Endothelial cell of umbilical vein (primary cell): ENCODE results near the gene RNF187. TPM values are rescaled to one million over a fixed set of nuclear protein-coding genes. Genes with fewer than 3 reads are reported as not detected.

Source experiments
- BruUV-seq: library from RNA; stranded (reverse); fragments of 400-500 nt; replicated peaks from 2 replicates; lab custom pipeline; 2021; lab: Mats Ljungman, UMichigan
- CTCF ChIA-PET: fragments of 300-600, 350-600 bp; sonication (Branson Sonifier 250); formaldehyde crosslinking; loops from one replicate; lab custom pipeline; 2021; ENCODE audit warnings: antibody characterized with exemption, inconsistent platforms; lab: Charles Lee
- POLR2A ChIA-PET: fragments of 300-600, 350-600 bp; sonication (Branson Sonifier 250); formaldehyde crosslinking; loops from one replicate; lab custom pipeline; 2021; ENCODE audit warnings: antibody characterized with exemption, inconsistent platforms; lab: Charles Lee
- DNase-seq: peaks from one replicate; pipeline ENCODE4 v3.0.0-alpha.2; 2011; ENCODE audit warnings: low read depth, low spot score
- FAIRE-seq: peaks from 2 replicates; lab custom pipeline; 2011; peaks lifted over from hg19 to GRCh38; lab: Jason Lieb, UNC
- H2AFZ ChIP-seq: 2 replicates; pipeline ENCODE4 v1.6.0; 2012; ENCODE audit warnings: low read depth, low read length, control low read depth, inconsistent platforms
- H3K27ac ChIP-seq: 2 replicates; pipeline ENCODE4 v1.5.1; 2011; ENCODE audit warnings: low read depth, mild to moderate bottlenecking, control low read depth, low read length, moderate library complexity; ENCODE audit not compliant: insufficient read depth
- H3K27me3 ChIP-seq, 2 experiments: 2 replicates each; pipeline versions ENCODE4 v1.6.0 to v1.6.1; 2011; ENCODE audit warnings: low read length in 2 of 2, mixed read lengths in 1 of 2; ENCODE audit not compliant: control insufficient read depth in 2 of 2, insufficient read depth in 2 of 2
- H3K36me3 ChIP-seq, 2 experiments: 2 replicates in 1 of 2; 3 replicates in 1 of 2; pipeline ENCODE4 v1.5.1; 2011; ENCODE audit warnings: low read length in 2 of 2, mild to moderate bottlenecking in 1 of 2, moderate library complexity in 1 of 2; ENCODE audit not compliant: control insufficient read depth in 2 of 2, insufficient read depth in 2 of 2; ENCODE audit errors: extremely low read depth in 1 of 2
- H3K4me1 ChIP-seq: 3 replicates; pipeline ENCODE4 v1.5.1; 2011; ENCODE audit warnings: mild to moderate bottlenecking, low read length; ENCODE audit not compliant: control insufficient read depth, insufficient read depth; ENCODE audit errors: extremely low read depth
- H3K4me2 ChIP-seq: 2 replicates; pipeline ENCODE4 v1.6.1; 2011; ENCODE audit warnings: low read length, control low read depth, mixed read lengths; ENCODE audit not compliant: insufficient read depth
- H3K4me3 ChIP-seq, 3 experiments: fragments of 200-600 bp in 1 of 3; sonication (generic), shearing (Covaris generic) in 1 of 3; replicated peaks in 1 of 3; 2 replicates each; pipeline ENCODE4 v1.5.1; 2011 to 2016; ENCODE audit warnings: control low read depth in 3 of 3, low read length in 3 of 3, mild to moderate bottlenecking in 2 of 3, inconsistent platforms in 1 of 3, low read depth in 1 of 3, moderate library complexity in 1 of 3; ENCODE audit not compliant: insufficient read depth in 1 of 3
- H3K79me2 ChIP-seq: 2 replicates; pipeline ENCODE4 v1.6.0; 2012; ENCODE audit warnings: low read length, inconsistent platforms; ENCODE audit not compliant: control insufficient read depth, insufficient read depth
- H3K9ac ChIP-seq: replicated peaks from 2 replicates; pipeline ENCODE3; 2011; ENCODE audit warnings: low read length, control low read depth; ENCODE audit not compliant: insufficient read depth; ENCODE audit errors: extremely low read depth
- H3K9me1 ChIP-seq: replicated peaks from 3 replicates; pipeline ENCODE4 v1.6.0; 2011; ENCODE audit warnings: mild to moderate bottlenecking, low read length; ENCODE audit not compliant: control insufficient read depth, insufficient read depth; ENCODE audit errors: extremely low read depth
- H3K9me3 ChIP-seq: replicated peaks from 2 replicates; pipeline ENCODE4 v1.5.1; 2012; ENCODE audit warnings: low read length, inconsistent platforms; ENCODE audit not compliant: control insufficient read depth, insufficient read depth
- H4K20me1 ChIP-seq: replicated peaks from 2 replicates; pipeline ENCODE3; 2011; ENCODE audit warnings: mild to moderate bottlenecking, low read length; ENCODE audit not compliant: control insufficient read depth, insufficient read depth; ENCODE audit errors: extremely low read depth
- EZH2 ChIP-seq: IDR thresholded peaks from 2 replicates; pipeline ENCODE4 v1.6.1; 2012; ENCODE audit warnings: borderline replicate concordance, low read depth, mild to moderate bottlenecking, moderate library complexity, low read length, inconsistent platforms; ENCODE audit not compliant: severe bottlenecking
- FOS ChIP-seq: IDR thresholded peaks from 2 replicates; pipeline ENCODE4 v1.6.1; 2011; ENCODE audit warnings: mild to moderate bottlenecking, low read length, moderate library complexity, borderline replicate concordance; ENCODE audit not compliant: insufficient read depth
- GATA2 ChIP-seq: IDR thresholded peaks from 2 replicates; pipeline ENCODE4 v1.7.0; 2011; ENCODE audit warnings: low read depth, mild to moderate bottlenecking, moderate library complexity, mixed read lengths, low read length; ENCODE audit not compliant: insufficient read length, insufficient read depth
- JUN ChIP-seq: IDR thresholded peaks from 2 replicates; pipeline ENCODE4 v1.6.1; 2011; ENCODE audit warnings: borderline replicate concordance, low read depth; ENCODE audit not compliant: insufficient read length, insufficient read depth
- MYC ChIP-seq: IDR thresholded peaks from one replicate; pipeline ENCODE4 v1.6.1; 2011; ENCODE audit warnings: mild to moderate bottlenecking, low read depth, low read length
- POLR2A ChIP-seq: IDR thresholded peaks from 2 replicates; pipeline ENCODE4 v1.6.1; 2012; ENCODE audit warnings: low read depth, mild to moderate bottlenecking, control low read depth, low read length
- POLR2AphosphoS5 ChIP-seq: IDR thresholded peaks from 2 replicates; pipeline ENCODE4 v1.6.1; 2012; ENCODE audit warnings: low read depth, mild to moderate bottlenecking, control low read depth, low read length, moderate library complexity; ENCODE audit not compliant: insufficient read depth
- dilution Hi-C: fragments of 300-500 bp; cut with MboI; formaldehyde crosslinking; loops from one replicate; pipeline ENCODE4 v1.15.0; 2019; ENCODE audit warnings: low sequenced_read_pairs; ENCODE audit not compliant: extremely low pct_ligation_motif_present
- intact Hi-C: fragments of 100-400 bp; cut with micrococcal nuclease; formaldehyde crosslinking; loops from one replicate; pipeline ENCODE4 v1.10.0; 2022
- polyA plus RNA-seq, 4 experiments: library from polyadenylated mRNA; depleted of rRNA in 3 of 4; stranded (reverse) in 3 of 4; unstranded in 1 of 4; fragments of >200 nt; gene quantifications; 2 replicates each; pipeline versions ENCODE4 v1.2.1 to v1.2.3, GENCODE V29; 2011 to 2012; ENCODE audit warnings: missing spikeins in 1 of 4
- total RNA-seq: library from RNA; stranded (reverse); gene quantifications from 2 replicates; pipeline ENCODE4 v1.2.3, GENCODE V29; 2021
- TF ChIP-seq, protein P1 (sequence below), 2 donors: IDR thresholded peaks; 1 replicate in 1 of 2; 2 replicates in 1 of 2; pipeline ENCODE4 v1.5.1; 2011; ENCODE audit warnings: low read length in 2 of 2, mild to moderate bottlenecking in 2 of 2, moderate library complexity in 2 of 2, control low read depth in 1 of 2, inconsistent platforms in 1 of 2, low read depth in 1 of 2; ENCODE audit not compliant: insufficient read depth in 1 of 2; ENCODE audit errors: extremely low read depth in 1 of 2
- TF ChIP-seq, protein P2 (sequence below): IDR thresholded peaks from 2 replicates; pipeline ENCODE4 v1.6.1; 2011; ENCODE audit not compliant: insufficient read depth, insufficient read length

Gene RNF187
- total and polyA plus RNA-seq, 2 donors (not counting 3 experiments of a cell fraction or from before 2014, with no cell fraction given), result 48.0 to 86.4 TPM

DNA sequence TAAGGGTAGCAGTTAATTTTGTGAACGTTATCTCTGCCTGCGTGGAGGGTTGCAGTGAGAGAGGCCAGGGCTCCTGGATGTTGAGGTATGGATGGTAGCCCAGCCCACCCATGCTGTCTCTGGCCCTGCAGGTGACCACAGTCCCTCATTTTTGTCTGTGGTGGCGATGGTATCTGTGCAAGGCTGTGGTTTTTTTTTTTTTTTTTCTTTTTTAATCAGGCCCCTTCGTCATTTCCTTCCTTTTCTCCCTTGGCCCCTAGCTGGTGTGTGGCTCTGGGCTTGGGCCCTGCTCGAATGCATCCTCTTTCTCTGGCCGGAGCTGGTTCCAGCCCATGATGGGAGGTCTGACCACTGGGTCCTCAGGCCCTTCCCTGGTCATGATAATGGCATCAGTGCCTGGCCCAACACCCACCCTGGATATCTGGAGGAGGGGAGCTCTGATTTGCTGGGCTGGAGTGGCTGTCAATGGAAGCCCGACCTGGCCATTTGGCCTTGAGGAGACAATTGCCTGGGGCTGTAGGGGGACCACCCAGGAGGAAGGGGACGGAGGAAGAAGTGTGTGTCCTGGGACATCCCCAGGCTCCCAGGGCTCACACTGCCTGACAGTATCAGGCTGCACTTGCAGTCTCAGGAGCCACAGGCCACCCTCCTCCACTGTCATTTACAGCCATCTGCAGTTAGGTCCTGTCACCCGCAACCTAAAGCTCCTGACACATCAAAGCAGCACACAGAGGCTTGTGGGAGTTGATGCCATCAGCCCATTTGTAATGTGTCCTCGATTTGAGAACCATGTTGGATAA, 8.1 kb upstream of the RNF187 start:
- no peaks in the 10 kb centered on the region for H4K20me1 ChIP-seq
- H3K36me3 ChIP-seq, result no peaks in the 10 kb centered on the region
- H3K9me1 ChIP-seq, result no peaks in the 10 kb centered on the region
- dilution Hi-C loops, result no loop called here
- no peaks in the 10 kb centered on the region for H3K27me3 ChIP-seq
- no peak overlapping the region for H3K4me2 ChIP-seq
- FAIRE-seq, result peak; percentile 59
- no peaks in the 10 kb centered on the region for H3K9me3 ChIP-seq
- DNase-seq, result no peak
- no peak overlapping the region for H3K9ac ChIP-seq
- peak overlapping the region; percentile 75 for H2AFZ ChIP-seq
- intact Hi-C loops, result no loop called here
- BruUV-seq, result no TSS peak
- no peak overlapping the region for H3K27ac ChIP-seq
- no peak overlapping the region for H3K4me3 ChIP-seq
- no peaks in the 10 kb centered on the region for H3K79me2 ChIP-seq
- POLR2A ChIA-PET, result interaction anchor here (0.6 kb wide), 1 partner anchor 21 kb away, joined by 3 read pairs; no protein-coding TSS in a partner anchor
- no peak for TF ChIP-seq MYC
- TF ChIP-seq JUN, result no peak
- TF ChIP-seq GATA2, result peak; percentile 50
- TF ChIP-seq POLR2A, result no peak
- H3K4me1 ChIP-seq, result peaks cover 9% of the 10 kb centered on the region
- CTCF ChIA-PET, result interaction anchor here (0.7 to 1.2 kb wide), 2 partner anchors 18 to 22 kb away, joined by 3 to 8 read pairs; no protein-coding TSS in a partner anchor

DNA sequence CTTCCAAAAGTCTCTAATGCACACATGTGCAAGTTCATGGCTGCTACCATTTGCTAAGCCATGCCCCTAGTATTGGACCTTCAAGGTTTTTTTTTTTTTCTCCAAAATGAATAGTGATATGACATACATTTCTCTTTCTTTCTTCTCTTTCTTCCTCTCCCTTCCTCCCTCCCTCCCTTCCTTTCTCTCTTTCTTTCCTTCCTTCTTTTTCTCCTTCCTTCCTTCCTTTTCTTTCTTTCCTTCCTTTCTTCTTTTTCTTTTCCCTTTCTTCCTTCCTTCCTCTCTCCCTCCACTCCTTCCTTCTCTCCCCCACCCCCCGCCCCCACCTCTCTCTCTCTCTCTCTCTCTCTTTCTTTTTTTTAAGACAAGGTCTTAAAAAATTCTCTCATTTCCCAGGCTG, 3.4 kb upstream of the RNF187 start:
- dilution Hi-C loops, result no loop called here
- H3K9me3 ChIP-seq, result no peaks in the 10 kb centered on the region
- FAIRE-seq (no peak), DNase-seq (no peak)
- H3K4me1 ChIP-seq, result peaks cover 7% of the 10 kb centered on the region
- no peak overlapping the region for H3K4me2 ChIP-seq
- no peak overlapping the region for H3K27ac ChIP-seq
- TF ChIP-seq JUN (no peak), GATA2 (no peak), POLR2AphosphoS5 (no peak), FOS (no peak), EZH2 (no peak), MYC (no peak), POLR2A (no peak)
- TF ChIP-seq, protein P1, sequence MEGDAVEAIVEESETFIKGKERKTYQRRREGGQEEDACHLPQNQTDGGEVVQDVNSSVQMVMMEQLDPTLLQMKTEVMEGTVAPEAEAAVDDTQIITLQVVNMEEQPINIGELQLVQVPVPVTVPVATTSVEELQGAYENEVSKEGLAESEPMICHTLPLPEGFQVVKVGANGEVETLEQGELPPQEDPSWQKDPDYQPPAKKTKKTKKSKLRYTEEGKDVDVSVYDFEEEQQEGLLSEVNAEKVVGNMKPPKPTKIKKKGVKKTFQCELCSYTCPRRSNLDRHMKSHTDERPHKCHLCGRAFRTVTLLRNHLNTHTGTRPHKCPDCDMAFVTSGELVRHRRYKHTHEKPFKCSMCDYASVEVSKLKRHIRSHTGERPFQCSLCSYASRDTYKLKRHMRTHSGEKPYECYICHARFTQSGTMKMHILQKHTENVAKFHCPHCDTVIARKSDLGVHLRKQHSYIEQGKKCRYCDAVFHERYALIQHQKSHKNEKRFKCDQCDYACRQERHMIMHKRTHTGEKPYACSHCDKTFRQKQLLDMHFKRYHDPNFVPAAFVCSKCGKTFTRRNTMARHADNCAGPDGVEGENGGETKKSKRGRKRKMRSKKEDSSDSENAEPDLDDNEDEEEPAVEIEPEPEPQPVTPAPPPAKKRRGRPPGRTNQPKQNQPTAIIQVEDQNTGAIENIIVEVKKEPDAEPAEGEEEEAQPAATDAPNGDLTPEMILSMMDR (IDR thresholded peaks at IDR 0.05; ENCODE audit: extremely low read depth in 1 of 2, insufficient read depth in 1 of 2, low read depth in 1 of 2, low read length in 2 of 2), result no peak
- TF ChIP-seq, protein P2, sequence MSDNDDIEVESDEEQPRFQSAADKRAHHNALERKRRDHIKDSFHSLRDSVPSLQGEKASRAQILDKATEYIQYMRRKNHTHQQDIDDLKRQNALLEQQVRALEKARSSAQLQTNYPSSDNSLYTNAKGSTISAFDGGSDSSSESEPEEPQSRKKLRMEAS, result no peak
- no peak overlapping the region for H3K9ac ChIP-seq
- no TSS peak for BruUV-seq
- H3K9me1 ChIP-seq, result no peaks in the 10 kb centered on the region
- CTCF ChIA-PET, result no interaction called here
- intact Hi-C loops, result no loop called here
- no peaks in the 10 kb centered on the region for H3K27me3 ChIP-seq
- POLR2A ChIA-PET, result interaction anchor here (0.6 kb wide), 1 partner anchor 14 kb away, joined by 4 read pairs; no protein-coding TSS in a partner anchor
- H4K20me1 ChIP-seq, result no peaks in the 10 kb centered on the region
- H3K36me3 ChIP-seq, result no peaks in the 10 kb centered on the region
- H3K4me3 ChIP-seq, result no peak overlapping the region
- H2AFZ ChIP-seq, result no peak overlapping the region
- no peaks in the 10 kb centered on the region for H3K79me2 ChIP-seq
